K562 (cell line): ENCODE data around the gene CD300E.

Experiments
- NBN ChIP-seq: fragments of 450-650 bp; IDR thresholded peaks from 2 replicates; pipeline ENCODE4 v1.6.1; 2016; ENCODE audit warnings: low read depth, mild to moderate bottlenecking
- RBM22 ChIP-seq: fragments of 200-400 bp; formaldehyde crosslinking; IDR thresholded peaks from 2 replicates; pipeline ENCODE4 v1.6.1; 2018; ENCODE audit warnings: low read length, low read depth; ENCODE audit not compliant: poor library complexity, severe bottlenecking
- SNRNP70 ChIP-seq: fragments of 200-400 bp; formaldehyde crosslinking; optimal IDR thresholded peaks from 2 replicates; pipeline ENCODE3; 2017; ENCODE audit warnings: low read depth, low read length
- TCF7 ChIP-seq: sonication (generic); IDR thresholded peaks from 2 replicates; pipeline ENCODE4 v1.6.1; 2016; ENCODE audit warnings: antibody characterized with exemption, borderline replicate concordance
- XRCC5 ChIP-seq: fragments of 200-400 bp; formaldehyde crosslinking; IDR thresholded peaks from 2 replicates; pipeline ENCODE4 v1.6.1; 2017; ENCODE audit warnings: low read depth, mild to moderate bottlenecking, low read length
- TF ChIP-seq, protein P1 (sequence below), 2 experiments: fragments of 450-650 bp; formaldehyde crosslinking in 1 of 2; IDR thresholded peaks; 2 replicates each; pipeline versions ENCODE4 v1.4.0 to v1.6.1; 2014 to 2020; ENCODE audit warnings: mild to moderate bottlenecking in 2 of 2, borderline replicate concordance in 1 of 2, low read depth in 1 of 2
- TF ChIP-seq, protein P2 (sequence below): fragments of 250-450 bp; sonication (Bioruptor Pico); IDR thresholded peaks from 2 replicates; pipeline ENCODE4 v1.6.1; 2021; ENCODE audit warnings: mild to moderate bottlenecking
- TF ChIP-seq, protein P3 (sequence below): IDR thresholded peaks from 3 replicates; pipeline ENCODE4 v1.6.1; 2011; ENCODE audit warnings: borderline replicate concordance, mild to moderate bottlenecking; ENCODE audit not compliant: insufficient read length, insufficient read depth
- TF ChIP-seq, protein P4 (sequence below): fragments of 250-450 bp; sonication (Bioruptor Pico); IDR thresholded peaks from 2 replicates; pipeline ENCODE4 v1.8.0; 2022; ENCODE audit warnings: moderate library complexity, mild to moderate bottlenecking, inconsistent platforms
- TF ChIP-seq, protein P5 (sequence below), 3 experiments: IDR thresholded peaks in 2 of 3; conservative IDR thresholded peaks in 1 of 3; 2 replicates each; pipeline ENCODE4 v1.5.1; 2011 to 2012; ENCODE audit warnings: low read length in 3 of 3, mild to moderate bottlenecking in 3 of 3, control low read depth in 2 of 3, improper control_type of control experiment in 1 of 3, inconsistent platforms in 1 of 3, low read depth in 1 of 3, mixed read lengths in 1 of 3, moderate library complexity in 1 of 3; ENCODE audit not compliant: insufficient read depth in 2 of 3

DNA sequence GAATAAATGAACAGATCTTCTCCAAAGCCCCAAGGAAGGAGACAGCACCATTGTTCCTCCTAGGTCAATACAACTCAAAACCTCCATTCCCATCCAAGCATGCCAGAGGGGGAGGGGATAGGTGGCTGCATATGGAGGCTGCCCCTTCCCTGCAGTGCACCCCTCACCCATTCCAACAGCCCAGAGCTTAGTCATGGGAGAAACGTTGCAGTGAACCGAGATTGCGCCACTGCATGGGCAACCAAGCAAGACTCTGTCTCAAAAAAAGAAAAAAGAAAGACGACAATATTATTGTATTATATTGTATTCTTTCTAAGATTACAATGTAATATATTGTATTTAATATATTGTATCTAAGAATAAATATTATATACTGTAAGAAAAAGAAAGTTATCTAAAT lies 36.4 kb upstream of the CD300E start:
- TF ChIP-seq RBM22 = no peak
- TF ChIP-seq TCF7 = no peak
- no peak for TF ChIP-seq XRCC5
- TF ChIP-seq, protein P1, sequence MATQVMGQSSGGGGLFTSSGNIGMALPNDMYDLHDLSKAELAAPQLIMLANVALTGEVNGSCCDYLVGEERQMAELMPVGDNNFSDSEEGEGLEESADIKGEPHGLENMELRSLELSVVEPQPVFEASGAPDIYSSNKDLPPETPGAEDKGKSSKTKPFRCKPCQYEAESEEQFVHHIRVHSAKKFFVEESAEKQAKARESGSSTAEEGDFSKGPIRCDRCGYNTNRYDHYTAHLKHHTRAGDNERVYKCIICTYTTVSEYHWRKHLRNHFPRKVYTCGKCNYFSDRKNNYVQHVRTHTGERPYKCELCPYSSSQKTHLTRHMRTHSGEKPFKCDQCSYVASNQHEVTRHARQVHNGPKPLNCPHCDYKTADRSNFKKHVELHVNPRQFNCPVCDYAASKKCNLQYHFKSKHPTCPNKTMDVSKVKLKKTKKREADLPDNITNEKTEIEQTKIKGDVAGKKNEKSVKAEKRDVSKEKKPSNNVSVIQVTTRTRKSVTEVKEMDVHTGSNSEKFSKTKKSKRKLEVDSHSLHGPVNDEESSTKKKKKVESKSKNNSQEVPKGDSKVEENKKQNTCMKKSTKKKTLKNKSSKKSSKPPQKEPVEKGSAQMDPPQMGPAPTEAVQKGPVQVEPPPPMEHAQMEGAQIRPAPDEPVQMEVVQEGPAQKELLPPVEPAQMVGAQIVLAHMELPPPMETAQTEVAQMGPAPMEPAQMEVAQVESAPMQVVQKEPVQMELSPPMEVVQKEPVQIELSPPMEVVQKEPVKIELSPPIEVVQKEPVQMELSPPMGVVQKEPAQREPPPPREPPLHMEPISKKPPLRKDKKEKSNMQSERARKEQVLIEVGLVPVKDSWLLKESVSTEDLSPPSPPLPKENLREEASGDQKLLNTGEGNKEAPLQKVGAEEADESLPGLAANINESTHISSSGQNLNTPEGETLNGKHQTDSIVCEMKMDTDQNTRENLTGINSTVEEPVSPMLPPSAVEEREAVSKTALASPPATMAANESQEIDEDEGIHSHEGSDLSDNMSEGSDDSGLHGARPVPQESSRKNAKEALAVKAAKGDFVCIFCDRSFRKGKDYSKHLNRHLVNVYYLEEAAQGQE (IDR thresholded peaks at IDR 0.05; ENCODE audit: borderline replicate concordance) = no peak
- TF ChIP-seq, protein P1 (CRISPR knock-in tag; IDR thresholded peaks at IDR 0.05; ENCODE audit: low read depth) = no peak
- TF ChIP-seq, protein P2, sequence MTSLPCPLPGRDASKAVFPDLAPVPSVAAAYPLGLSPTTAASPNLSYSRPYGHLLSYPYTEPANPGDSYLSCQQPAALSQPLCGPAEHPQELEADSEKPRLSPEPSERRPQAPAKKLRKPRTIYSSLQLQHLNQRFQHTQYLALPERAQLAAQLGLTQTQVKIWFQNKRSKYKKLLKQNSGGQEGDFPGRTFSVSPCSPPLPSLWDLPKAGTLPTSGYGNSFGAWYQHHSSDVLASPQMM (CRISPR knock-in tag) = no peak
- TF ChIP-seq, protein P3, sequence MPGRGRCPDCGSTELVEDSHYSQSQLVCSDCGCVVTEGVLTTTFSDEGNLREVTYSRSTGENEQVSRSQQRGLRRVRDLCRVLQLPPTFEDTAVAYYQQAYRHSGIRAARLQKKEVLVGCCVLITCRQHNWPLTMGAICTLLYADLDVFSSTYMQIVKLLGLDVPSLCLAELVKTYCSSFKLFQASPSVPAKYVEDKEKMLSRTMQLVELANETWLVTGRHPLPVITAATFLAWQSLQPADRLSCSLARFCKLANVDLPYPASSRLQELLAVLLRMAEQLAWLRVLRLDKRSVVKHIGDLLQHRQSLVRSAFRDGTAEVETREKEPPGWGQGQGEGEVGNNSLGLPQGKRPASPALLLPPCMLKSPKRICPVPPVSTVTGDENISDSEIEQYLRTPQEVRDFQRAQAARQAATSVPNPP = no peak
- TF ChIP-seq, protein P4, sequence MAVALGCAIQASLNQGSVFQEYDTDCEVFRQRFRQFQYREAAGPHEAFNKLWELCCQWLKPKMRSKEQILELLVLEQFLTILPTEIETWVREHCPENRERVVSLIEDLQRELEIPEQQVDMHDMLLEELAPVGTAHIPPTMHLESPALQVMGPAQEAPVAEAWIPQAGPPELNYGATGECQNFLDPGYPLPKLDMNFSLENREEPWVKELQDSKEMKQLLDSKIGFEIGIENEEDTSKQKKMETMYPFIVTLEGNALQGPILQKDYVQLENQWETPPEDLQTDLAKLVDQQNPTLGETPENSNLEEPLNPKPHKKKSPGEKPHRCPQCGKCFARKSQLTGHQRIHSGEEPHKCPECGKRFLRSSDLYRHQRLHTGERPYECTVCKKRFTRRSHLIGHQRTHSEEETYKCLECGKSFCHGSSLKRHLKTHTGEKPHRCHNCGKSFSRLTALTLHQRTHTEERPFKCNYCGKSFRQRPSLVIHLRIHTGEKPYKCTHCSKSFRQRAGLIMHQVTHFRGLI (CRISPR knock-in tag) = no peak
- TF ChIP-seq, protein P5, sequence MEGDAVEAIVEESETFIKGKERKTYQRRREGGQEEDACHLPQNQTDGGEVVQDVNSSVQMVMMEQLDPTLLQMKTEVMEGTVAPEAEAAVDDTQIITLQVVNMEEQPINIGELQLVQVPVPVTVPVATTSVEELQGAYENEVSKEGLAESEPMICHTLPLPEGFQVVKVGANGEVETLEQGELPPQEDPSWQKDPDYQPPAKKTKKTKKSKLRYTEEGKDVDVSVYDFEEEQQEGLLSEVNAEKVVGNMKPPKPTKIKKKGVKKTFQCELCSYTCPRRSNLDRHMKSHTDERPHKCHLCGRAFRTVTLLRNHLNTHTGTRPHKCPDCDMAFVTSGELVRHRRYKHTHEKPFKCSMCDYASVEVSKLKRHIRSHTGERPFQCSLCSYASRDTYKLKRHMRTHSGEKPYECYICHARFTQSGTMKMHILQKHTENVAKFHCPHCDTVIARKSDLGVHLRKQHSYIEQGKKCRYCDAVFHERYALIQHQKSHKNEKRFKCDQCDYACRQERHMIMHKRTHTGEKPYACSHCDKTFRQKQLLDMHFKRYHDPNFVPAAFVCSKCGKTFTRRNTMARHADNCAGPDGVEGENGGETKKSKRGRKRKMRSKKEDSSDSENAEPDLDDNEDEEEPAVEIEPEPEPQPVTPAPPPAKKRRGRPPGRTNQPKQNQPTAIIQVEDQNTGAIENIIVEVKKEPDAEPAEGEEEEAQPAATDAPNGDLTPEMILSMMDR (IDR thresholded peaks at IDR 0.05 in 2 of 3, conservative IDR thresholded peaks at IDR 0.05 in 1 of 3; ENCODE audit: insufficient read depth in 2 of 3, low read depth in 1 of 3, low read length in 3 of 3) = no peak
- no peak for TF ChIP-seq SNRNP70
- no peak for TF ChIP-seq NBN
